ENCODE results near the gene TNFRSF13B.

- TF ChIP-seq GATA3 (IDR thresholded peaks at IDR 0.05; ENCODE audit: low read depth, low read length) (no peak), GATA2 (IDR thresholded peaks at IDR 0.05; ENCODE audit: low read depth, low read length) (no peak)
These were observed 8.1 kb upstream of the TNFRSF13B start for GRCh38 chr17:16980061-16980460.
